Keratinocyte (primary cell): Measurements from ENCODE around the gene C6orf47. TPM values are rescaled to one million over a fixed set of nuclear protein-coding genes. Genes with fewer than 3 reads are reported as not detected.

Source experiments
- DNase-seq: peaks from one replicate; pipeline ENCODE4 v3.0.0-alpha.2; 2011; ENCODE audit warnings: low read depth, missing footprints, low spot score
- FAIRE-seq: peaks from 2 replicates; lab custom pipeline; 2011; peaks lifted over from hg19 to GRCh38; lab: Jason Lieb, UNC
- H2AFZ ChIP-seq: 2 replicates; pipeline ENCODE4 v1.6.0; 2012; ENCODE audit warnings: low read length, control low read depth, inconsistent platforms; ENCODE audit not compliant: control insufficient read depth
- H3K27ac ChIP-seq: 2 replicates; pipeline ENCODE4 v1.5.1; 2011; ENCODE audit warnings: low read length; ENCODE audit not compliant: control insufficient read depth, insufficient read depth
- H3K27me3 ChIP-seq: 3 replicates; pipeline ENCODE4 v1.6.0; 2011; ENCODE audit warnings: low read length; ENCODE audit not compliant: control insufficient read depth, insufficient read depth; ENCODE audit errors: extremely low read depth
- H3K36me3 ChIP-seq, 2 experiments: 2 replicates in 1 of 2; 3 replicates in 1 of 2; pipeline ENCODE4 v1.5.1; 2011; ENCODE audit warnings: low read length in 2 of 2, mild to moderate bottlenecking in 1 of 2; ENCODE audit not compliant: control insufficient read depth in 2 of 2, insufficient read depth in 2 of 2; ENCODE audit errors: extremely low read depth in 1 of 2
- H3K4me1 ChIP-seq: 3 replicates; pipeline ENCODE4 v1.5.1; 2011; ENCODE audit warnings: low read length; ENCODE audit not compliant: control insufficient read depth, insufficient read depth; ENCODE audit errors: extremely low read depth
- H3K4me2 ChIP-seq: 3 replicates; pipeline ENCODE4 v1.6.0; 2011; ENCODE audit warnings: low read depth, low read length; ENCODE audit not compliant: control insufficient read depth, insufficient read depth; ENCODE audit errors: extremely low read depth
- H3K4me3 ChIP-seq, 3 experiments: fragments of 200-600 bp in 1 of 3; sonication (generic) in 1 of 3; 2 replicates in 2 of 3; 3 replicates in 1 of 3; pipeline ENCODE4 v1.5.1; 2011 to 2016; ENCODE audit warnings: low read length in 3 of 3, mild to moderate bottlenecking in 3 of 3, control low read depth in 2 of 3, inconsistent platforms in 1 of 3, low read depth in 1 of 3, mixed read lengths in 1 of 3, mixed run types in 1 of 3, moderate library complexity in 1 of 3; ENCODE audit not compliant: control insufficient read depth in 2 of 3, insufficient read depth in 2 of 3; ENCODE audit errors: extremely low read depth in 1 of 3
- H3K79me2 ChIP-seq: 2 replicates; pipeline ENCODE4 v1.6.0; 2012; ENCODE audit warnings: low read length; ENCODE audit not compliant: control insufficient read depth, insufficient read depth
- H3K9ac ChIP-seq: 3 replicates; pipeline ENCODE4 v1.6.0; 2011; ENCODE audit warnings: low read length; ENCODE audit not compliant: control insufficient read depth, insufficient read depth; ENCODE audit errors: extremely low read depth
- H3K9me1 ChIP-seq: 3 replicates; pipeline ENCODE4 v1.6.0; 2011; ENCODE audit warnings: low read length; ENCODE audit not compliant: control insufficient read depth, insufficient read depth; ENCODE audit errors: extremely low read depth
- H3K9me3 ChIP-seq: 2 replicates; pipeline ENCODE4 v1.5.1; 2012; ENCODE audit warnings: low read depth, low read length; ENCODE audit not compliant: control insufficient read depth
- H4K20me1 ChIP-seq: 3 replicates; pipeline ENCODE4 v1.6.0; 2011; ENCODE audit warnings: low read length; ENCODE audit not compliant: control insufficient read depth, insufficient read depth; ENCODE audit errors: extremely low read depth
- CTCF ChIP-seq, 3 experiments: IDR thresholded peaks in 1 of 3; conservative IDR thresholded peaks in 1 of 3; optimal IDR thresholded peaks in 1 of 3; 2 replicates in 2 of 3; 3 replicates in 1 of 3; pipeline versions ENCODE3 to v1.5.1; 2011; ENCODE audit warnings: low read length in 3 of 3, mild to moderate bottlenecking in 3 of 3, moderate library complexity in 2 of 3, control low read depth in 1 of 3, inconsistent platforms in 1 of 3; ENCODE audit not compliant: insufficient read depth in 2 of 3; ENCODE audit errors: extremely low read depth in 1 of 3
- EZH2 ChIP-seq: IDR thresholded peaks from one replicate; pipeline ENCODE4 v1.6.1; 2012; ENCODE audit warnings: inconsistent platforms, mild to moderate bottlenecking, low read length, moderate library complexity
- dilution Hi-C: fragments of 300-500 bp; cut with MboI; formaldehyde crosslinking; loops from one replicate; pipeline ENCODE4 v1.7.0; 2020; ENCODE audit warnings: low sequenced_read_pairs; ENCODE audit not compliant: extremely low pct_ligation_motif_present
- polyA plus RNA-seq, 5 experiments: library from polyadenylated mRNA; depleted of rRNA in 3 of 5; stranded (reverse) in 3 of 5; stranded (forward) in 1 of 5; unstranded in 1 of 5; fragments of >200 nt; gene quantifications; 1 replicate in 1 of 5; 2 replicates in 3 of 5; 3 replicates in 1 of 5; pipeline versions ENCODE4 v1.2.1 to v1.2.3, GENCODE V29; 2011 to 2012; ENCODE audit warnings: missing spikeins in 2 of 5, low read depth in 1 of 5, low replicate concordance in 1 of 5

The C6orf47 gene
- polyA plus RNA-seq, 1 donor (not counting 4 experiments of a cell fraction or from before 2014, with no cell fraction given): 7.9 TPM

- H3K27me3 ChIP-seq: no peaks in the 10 kb centered on the region
- H4K20me1 ChIP-seq: no peaks in the 10 kb centered on the region
- no peak for DNase-seq
- peak overlapping the region; percentile 96 for H3K4me2 ChIP-seq
- no peaks in the 10 kb centered on the region for H3K9me3 ChIP-seq
- no peak overlapping the region for H2AFZ ChIP-seq
- dilution Hi-C loops: no loop called here
- H3K79me2 ChIP-seq: peaks cover 31% of the 10 kb centered on the region
- TF ChIP-seq EZH2 (no peak), CTCF (optimal IDR thresholded peaks at IDR 0.05 in 1 of 3, IDR thresholded peaks at IDR 0.05 in 1 of 3, conservative IDR thresholded peaks at IDR 0.05 in 1 of 3; ENCODE audit: extremely low read depth in 1 of 3, insufficient read depth in 2 of 3, low read length in 3 of 3) (no peak)
- H3K9me1 ChIP-seq: no peaks in the 10 kb centered on the region
- peak overlapping the region; percentile 75 for H3K9ac ChIP-seq
- H3K27ac ChIP-seq: peak overlapping the region; percentile 77
- peaks cover 36% of the 10 kb centered on the region for H3K4me1 ChIP-seq
- H3K4me3 ChIP-seq: peak overlapping the region; percentile 46 to 97 (median 89)
- no peak for FAIRE-seq
- peaks cover 8 to 10% of the 10 kb centered on the region in 2 experiments for H3K36me3 ChIP-seq
Observed at GRCh38 chr6:31658983-31659648, 1.5 kb downstream of the C6orf47 start.

DNA sequence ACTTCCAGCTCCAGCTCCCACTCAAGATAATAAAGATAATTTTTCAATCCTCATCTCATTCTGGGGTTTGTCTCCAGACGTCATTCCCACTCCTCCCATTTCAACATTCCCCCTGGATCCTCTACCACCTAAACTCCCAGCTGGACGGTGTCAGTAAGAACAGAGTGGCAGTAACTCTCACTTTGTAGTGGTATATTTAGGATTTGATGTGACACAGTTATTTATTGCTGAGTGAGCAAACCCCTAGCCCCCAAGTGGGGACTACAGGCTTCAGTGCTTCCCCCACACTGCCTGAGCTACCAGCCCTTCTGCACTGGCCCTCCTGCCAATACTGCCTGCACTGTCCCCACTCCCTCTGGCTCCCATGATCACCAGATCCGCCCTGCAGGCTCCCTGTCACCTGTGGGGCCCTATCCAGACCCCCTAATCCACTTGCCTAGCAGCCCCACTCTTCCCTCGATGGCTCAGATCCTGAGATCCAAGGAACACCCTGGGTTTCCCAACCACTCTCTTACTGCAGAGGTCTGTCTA, 2.4 kb downstream of the C6orf47 start:
- H3K4me1 ChIP-seq: peaks cover 27% of the 10 kb centered on the region
- peak overlapping the region; percentile 96 for H3K4me2 ChIP-seq
- H4K20me1 ChIP-seq: no peaks in the 10 kb centered on the region
- no peaks in the 10 kb centered on the region for H3K27me3 ChIP-seq
- peaks cover 34% of the 10 kb centered on the region for H3K79me2 ChIP-seq
- no peak overlapping the region for H2AFZ ChIP-seq
- dilution Hi-C loops: no loop called here
- no peaks in the 10 kb centered on the region for H3K9me1 ChIP-seq
- H3K36me3 ChIP-seq: peaks cover 8 to 10% of the 10 kb centered on the region in 2 experiments
- H3K4me3 ChIP-seq: no peak overlapping the region
- no peak overlapping the region for H3K9ac ChIP-seq
- FAIRE-seq (no peak), DNase-seq (no peak)
- no peak for TF ChIP-seq EZH2
- TF ChIP-seq CTCF (optimal IDR thresholded peaks at IDR 0.05 in 1 of 3, IDR thresholded peaks at IDR 0.05 in 1 of 3, conservative IDR thresholded peaks at IDR 0.05 in 1 of 3; ENCODE audit: extremely low read depth in 1 of 3, insufficient read depth in 2 of 3, low read length in 3 of 3): no peak
- H3K27ac ChIP-seq: no peak overlapping the region
- no peaks in the 10 kb centered on the region for H3K9me3 ChIP-seq
